Right renal cortex interstitium (tissue), 3 donors: ENCODE results near the gene FIBP. TPM values are rescaled to one million over a fixed set of nuclear protein-coding genes. Genes with fewer than 3 reads are reported as not detected.
"Not testable (repeated sequence)": the region's sequence is repeated elsewhere in the genome, so short reads cannot be mapped to it uniquely, and the experiment has no call there.

Experiments
- DNase-seq, 3 donors: peaks; one replicate each; pipeline ENCODE4 v3.0.0-alpha.2; 2013; ENCODE audit warnings: low read depth in 3 of 3, low spot score in 2 of 3
- polyA plus RNA-seq, 3 donors: library from polyadenylated mRNA; unstranded; fragments of 120-200 nt; gene quantifications; one replicate each; pipeline ENCODE4 v1.2.1, GENCODE V29; 2013; ENCODE audit not compliant: insufficient read length in 3 of 3

Gene FIBP
- polyA plus RNA-seq, 3 donors = 90.0 to 97.3 (median 94.2) TPM

DNA sequence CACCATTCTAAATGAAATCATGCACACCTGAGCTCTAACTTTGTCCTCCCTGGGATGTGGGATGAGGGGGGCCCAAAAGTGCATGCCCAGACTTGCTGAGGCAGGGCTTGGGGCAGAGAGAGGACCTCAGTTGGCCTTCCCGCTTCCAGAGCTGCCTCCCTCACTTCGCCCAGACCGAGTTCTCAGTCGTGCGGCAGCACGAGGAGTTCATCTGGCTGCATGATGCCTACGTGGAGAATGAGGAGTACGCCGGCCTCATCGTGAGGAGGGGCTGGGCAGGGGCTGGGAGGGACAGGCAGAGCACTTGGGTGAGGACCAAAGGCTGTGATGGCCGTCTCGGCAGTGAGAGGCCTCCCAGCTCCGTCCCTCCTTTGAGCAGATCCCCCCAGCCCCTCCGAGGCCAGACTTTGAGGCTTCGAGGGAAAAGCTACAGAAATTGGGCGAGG lies 38.5 kb downstream of the FIBP start:
- DNase-seq = no peak

- DNase-seq = no peak
Observed at GRCh38 chr11:65849366-65849765, 38.9 kb downstream of the FIBP start.

DNA sequence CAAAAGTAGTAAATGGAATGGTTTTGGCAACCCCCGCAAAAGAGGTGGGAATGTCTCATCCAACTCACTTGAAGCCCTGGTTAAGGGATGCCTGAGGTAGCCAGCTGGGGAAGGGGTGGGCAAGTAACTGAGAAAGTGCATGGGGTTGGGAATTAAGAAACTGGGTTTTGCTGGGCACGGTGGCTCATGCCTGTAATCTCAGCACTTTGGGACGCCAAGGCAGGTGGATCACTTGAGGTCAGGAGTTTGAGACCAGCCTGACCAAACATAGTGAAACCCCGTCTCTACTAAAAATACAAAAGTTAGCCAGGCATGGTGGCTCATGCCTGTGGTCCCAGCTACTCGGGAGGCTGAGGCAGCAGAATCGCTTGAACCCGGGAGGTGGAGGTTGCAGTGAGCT lies 39.6 kb downstream of the FIBP start:
- DNase-seq = not testable (repeated sequence)

- no peak for DNase-seq
Observed at GRCh38 chr11:65847746-65848145, 40.5 kb downstream of the FIBP start.

GRCh38 chr11:65844231-65844872 lies 43.9 kb downstream of the FIBP start:
- DNase-seq = no peak

GRCh38 chr11:65843811-65844210 lies 44.5 kb downstream of the FIBP start:
- DNase-seq = no peak

DNA sequence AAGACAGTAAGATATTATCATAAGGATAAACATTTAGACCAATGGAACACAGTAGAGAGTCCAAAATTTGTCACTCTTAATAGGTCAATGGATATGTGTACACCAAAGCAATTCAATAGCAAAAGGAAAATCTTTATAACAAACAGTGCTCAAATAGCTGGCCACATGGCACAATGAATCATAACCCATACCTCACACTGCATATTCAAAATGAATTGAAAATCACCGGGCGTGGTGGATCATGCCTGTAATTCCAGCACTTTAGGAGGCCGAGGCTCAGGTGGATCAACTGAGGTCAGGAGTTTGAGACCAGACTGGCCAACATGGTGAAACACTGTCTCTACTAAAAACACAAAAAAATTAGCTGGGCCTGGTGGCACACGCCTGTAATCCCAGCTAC lies 46.1 kb downstream of the FIBP start:
- DNase-seq = no peak

DNA sequence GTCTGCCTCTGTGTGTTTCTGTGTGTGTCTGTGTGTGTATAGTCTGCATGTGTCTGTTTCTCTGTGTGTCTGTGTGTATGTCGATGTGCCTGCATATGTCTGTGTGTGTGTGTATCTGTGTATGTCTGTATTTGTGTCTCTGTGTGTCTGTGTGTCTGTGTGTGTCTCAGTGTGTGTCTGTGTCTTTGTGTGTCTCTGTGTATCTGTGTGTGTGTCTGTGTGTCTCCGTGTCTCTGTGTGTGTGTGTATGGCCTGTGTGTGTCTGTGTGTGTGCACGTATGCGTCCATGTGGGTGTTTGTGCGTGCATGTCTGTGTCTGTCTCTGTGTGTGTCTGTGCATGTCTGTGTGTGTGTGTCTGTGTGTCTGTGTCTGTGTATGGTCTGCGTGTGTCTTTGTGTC lies 54.1 kb downstream of the FIBP start:
- no peak for DNase-seq

Other genes with a start within 250 kb of the FIBP start
- gene RELA, start 225.6 kb downstream of the FIBP start, polyA plus RNA-seq = 10 to 100 TPM; 42.6 to 47.1 (median 44.2) TPM
- 10 to 100 TPM; 64.9 to 72.9 (median 69.0) TPM for gene KAT5, start 176.2 kb downstream of the FIBP start, polyA plus RNA-seq
- gene RNASEH2C, start 167.7 kb downstream of the FIBP start, polyA plus RNA-seq = 10 to 100 TPM; 28.3 to 39.1 (median 35.1) TPM
- 1 to 10 TPM; 5.3 to 6.3 (median 5.5) TPM for gene AP5B1, start 107.5 kb downstream of the FIBP start, polyA plus RNA-seq
- 10 to 100 TPM in 2 of 3 donors, 1 to 10 TPM in 1; 9.3 to 12.8 (median 12.6) TPM for gene OVOL1, start 101.4 kb downstream of the FIBP start, polyA plus RNA-seq
- gene SNX32, start 54.5 kb downstream of the FIBP start, polyA plus RNA-seq = 1 to 10 TPM; 1.3 to 2.7 (median 1.6) TPM
- 100 to 1,000 TPM; 744 to 846 (median 760) TPM for gene CFL1, start 30.3 kb downstream of the FIBP start, polyA plus RNA-seq
- 10 to 100 TPM; 43.5 to 50.8 (median 48.1) TPM for gene MUS81, start 28.0 kb downstream of the FIBP start, polyA plus RNA-seq
- 10 to 100 TPM; 95.8 to 98.0 (median 96.3) TPM for gene EFEMP2, start 15.7 kb downstream of the FIBP start, polyA plus RNA-seq
- gene CTSW, start 8.6 kb downstream of the FIBP start, polyA plus RNA-seq = 1 to 10 TPM; 1.0 to 1.2 (median 1.2) TPM
- 1 to 10 TPM; 6.7 to 8.3 (median 8.0) TPM for gene CCDC85B, start 2.2 kb upstream of the FIBP start, polyA plus RNA-seq
- gene FOSL1, start 11.9 kb upstream of the FIBP start, polyA plus RNA-seq = under 1 TPM in 1 of 3 donors, not detected in 2; 0.11 TPM
- 10 to 100 TPM; 33.8 to 38.1 (median 36.0) TPM for gene C11orf68, start 30.6 kb upstream of the FIBP start, polyA plus RNA-seq
- gene DRAP1, start 31.0 kb upstream of the FIBP start, polyA plus RNA-seq = 10 to 100 TPM; 65.8 to 84.6 (median 75.8) TPM
- gene TSGA10IP, start 57.0 kb upstream of the FIBP start, polyA plus RNA-seq = not detected
- gene SART1, start 73.3 kb upstream of the FIBP start, polyA plus RNA-seq = 10 to 100 TPM; 42.9 to 43.7 (median 43.2) TPM
- gene EIF1AD, start 113.7 kb upstream of the FIBP start, polyA plus RNA-seq = 10 to 100 TPM; 25.8 to 31.3 (median 29.9) TPM
- gene BANF1, start 114.0 kb upstream of the FIBP start, polyA plus RNA-seq = 100 to 1,000 TPM; 263 to 275 (median 271) TPM
- not detected for gene CST6, start 123.5 kb upstream of the FIBP start, polyA plus RNA-seq
- gene CATSPER1, start 138.0 kb upstream of the FIBP start, polyA plus RNA-seq = not detected
- 1 to 10 TPM; 4.0 to 4.6 (median 4.0) TPM for gene GAL3ST3, start 160.7 kb upstream of the FIBP start, polyA plus RNA-seq
- gene SF3B2, start 163.9 kb upstream of the FIBP start, polyA plus RNA-seq = 100 to 1,000 TPM; 255 to 281 (median 256) TPM
- 10 to 100 TPM; 44.0 to 50.8 (median 45.6) TPM for gene PACS1, start 181.8 kb upstream of the FIBP start, polyA plus RNA-seq